ENCODE results near the gene TOLLIP.
"Not testable (repeated sequence)": the region's sequence is repeated elsewhere in the genome, so short reads cannot be mapped to it uniquely, and the experiment has no call there.

Gene TOLLIP

GRCh38 chr11:1309498-1310317, at the start of gene TOLLIP (continued):
- TF ChIP-seq ZNF785 (tag by site-specific recombination; IDR thresholded peaks at IDR 0.05) (no peak), KLF10 (tag by site-specific recombination; IDR thresholded peaks at IDR 0.05) (0 out of 2 replicates have a peak, but pooled peaks have one; percentile 77), PBX3 (CRISPR knock-in tag; IDR thresholded peaks at IDR 0.05) (peak; percentile 70), GLI2 (tag by site-specific recombination; IDR thresholded peaks at IDR 0.05; ENCODE audit: borderline replicate concordance, low read depth) (no peak), ZSCAN30 (tag by site-specific recombination; IDR thresholded peaks at IDR 0.05) (peak; percentile 45), ZNF24 (tag by site-specific recombination; IDR thresholded peaks at IDR 0.05) (0 out of 2 replicates have a peak, but pooled peaks have one; percentile 28), ZNF335 (tag by site-specific recombination; conservative IDR thresholded peaks at IDR 0.05) (peak; percentile 70), ZSCAN5A (tag by site-specific recombination; IDR thresholded peaks at IDR 0.05) (no peak; the same call in 1 of the 2 replicates), ZNF747 (tag by site-specific recombination; IDR thresholded peaks at IDR 0.05) (no peak), RBAK (tag by site-specific recombination; IDR thresholded peaks at IDR 0.05) (no peak), SP2 (tag by site-specific recombination; IDR thresholded peaks at IDR 0.05) (peak; percentile 29; the same call in 1 of the 2 replicates), YY1 (tag by site-specific recombination; IDR thresholded peaks at IDR 0.05) (peak; percentile 61; the same call in 1 of the 2 replicates), ZBTB26 (tag by site-specific recombination; optimal IDR thresholded peaks at IDR 0.05) (peak; percentile 73), ZNF501 (tag by site-specific recombination; IDR thresholded peaks at IDR 0.05) (peak; percentile 41; the same call in 1 of the 2 replicates), BCL6B (tag by site-specific recombination; IDR thresholded peaks at IDR 0.05) (no peak), ZNF555 (tag by site-specific recombination; conservative IDR thresholded peaks at IDR 0.05) (no peak), ZNF311 (tag by site-specific recombination; IDR thresholded peaks at IDR 0.05; ENCODE audit: borderline replicate concordance) (no peak), ZNF19 (tag by site-specific recombination; IDR thresholded peaks at IDR 0.05; ENCODE audit: low read depth) (no peak), ZNF704 (tag by site-specific recombination; IDR thresholded peaks at IDR 0.05) (no peak), TSHZ1 (tag by site-specific recombination; IDR thresholded peaks at IDR 0.05; ENCODE audit: borderline replicate concordance) (no peak), ZNF639 (tag by site-specific recombination; IDR thresholded peaks at IDR 0.05) (no peak), ZNF692 (tag by site-specific recombination; IDR thresholded peaks at IDR 0.05) (peak; percentile 53; the same call in 1 of the 2 replicates), ZNF16 (tag by site-specific recombination; IDR thresholded peaks at IDR 0.05; ENCODE audit: low read depth) (no peak)

GRCh38 chr11:1358931-1359330, 49.5 kb upstream of the TOLLIP start:
- H3K36me3 ChIP-seq (ENCODE audit: control insufficient read depth in 2 of 2, insufficient read depth in 1 of 2, low read length in 2 of 2); H3K4me3 ChIP-seq (ENCODE audit: low read depth, low read length); CTCF ChIA-PET; H3K4me1 ChIP-seq (ENCODE audit: control insufficient read depth, insufficient read depth, low read length); H3K27ac ChIP-seq (ENCODE audit: extremely low read depth, low read depth, low read length); POLR2A ChIA-PET; H3K9me3 ChIP-seq (ENCODE audit: control insufficient read depth, insufficient read depth, low read depth, low read length): not testable (repeated sequence)

Measured in HEK293 (cell line).